ENCODE measurements around the gene ANKS1A.

Gene ANKS1A

DNA sequence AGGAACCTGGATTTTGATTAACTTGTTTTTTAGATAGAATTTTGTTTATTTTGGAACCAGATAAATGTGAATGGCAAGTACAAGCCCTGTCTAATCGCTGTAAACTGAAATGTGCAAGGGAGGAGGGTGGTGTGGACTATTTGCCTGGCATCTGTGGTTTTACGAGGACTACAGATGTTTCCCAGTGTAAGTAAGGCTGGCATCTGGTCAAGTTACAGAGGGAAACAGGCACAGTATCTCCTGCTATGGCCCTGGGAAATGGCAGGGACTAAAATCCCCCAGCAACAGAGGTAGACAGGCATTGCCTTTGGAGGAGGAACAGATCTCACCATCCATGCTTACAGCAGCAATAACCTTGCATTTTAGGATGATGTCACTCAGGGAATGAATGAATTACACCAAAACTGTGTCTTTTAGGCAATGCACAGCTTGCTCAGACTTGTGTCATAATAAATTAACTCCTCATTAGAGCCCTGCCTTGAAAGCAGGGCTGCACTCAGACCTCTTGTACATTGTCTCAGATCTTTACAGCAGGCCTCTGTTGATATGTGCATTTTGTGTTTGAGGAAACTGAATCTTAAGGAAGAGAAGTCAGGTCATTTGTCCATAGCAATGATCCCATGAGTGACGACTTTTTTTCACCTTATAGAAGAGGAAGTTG is 155.8 kb downstream of the ANKS1A start:
- peak; percentile 79 for DNase-seq

DNA sequence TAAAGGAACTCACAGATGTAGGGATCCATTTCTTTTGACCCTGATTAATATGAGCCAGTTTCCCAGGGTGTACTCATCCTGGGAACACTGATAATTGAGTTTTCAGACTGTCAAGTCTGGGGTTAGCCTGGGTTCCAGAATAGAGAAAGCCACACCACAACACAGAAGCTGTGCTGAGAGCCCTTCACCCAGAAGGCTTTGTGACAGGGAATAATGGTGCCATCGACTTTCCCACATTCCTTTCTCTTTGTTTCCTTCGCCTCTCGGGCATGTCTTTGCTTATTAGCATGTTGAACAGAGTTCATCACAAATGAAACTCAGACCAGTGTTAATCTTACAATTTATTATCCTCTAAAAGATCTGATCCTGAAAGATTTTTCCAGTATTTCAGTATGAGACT is 157.0 kb downstream of the ANKS1A start:
- no peak for DNase-seq

DNA sequence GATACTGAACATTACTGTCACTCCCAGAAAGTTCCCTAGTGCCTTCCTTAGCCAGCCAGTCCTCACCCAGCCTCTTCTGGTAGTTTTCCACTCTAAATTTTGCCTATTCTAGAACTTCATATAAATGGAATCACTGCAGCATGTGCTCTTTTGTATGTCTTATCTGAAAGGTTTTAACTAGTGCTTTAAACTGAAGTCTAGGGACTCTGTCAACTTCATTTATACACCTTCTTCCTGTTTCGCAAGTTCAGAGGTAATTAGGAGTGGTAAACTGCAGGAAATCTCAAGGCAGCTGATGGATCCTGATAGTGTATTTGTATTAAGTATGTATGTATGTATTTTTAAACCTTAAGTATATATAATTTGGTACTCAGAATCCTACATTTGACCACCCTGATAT is 157.8 kb downstream of the ANKS1A start:
- DNase-seq, result peak; percentile 79

DNA sequence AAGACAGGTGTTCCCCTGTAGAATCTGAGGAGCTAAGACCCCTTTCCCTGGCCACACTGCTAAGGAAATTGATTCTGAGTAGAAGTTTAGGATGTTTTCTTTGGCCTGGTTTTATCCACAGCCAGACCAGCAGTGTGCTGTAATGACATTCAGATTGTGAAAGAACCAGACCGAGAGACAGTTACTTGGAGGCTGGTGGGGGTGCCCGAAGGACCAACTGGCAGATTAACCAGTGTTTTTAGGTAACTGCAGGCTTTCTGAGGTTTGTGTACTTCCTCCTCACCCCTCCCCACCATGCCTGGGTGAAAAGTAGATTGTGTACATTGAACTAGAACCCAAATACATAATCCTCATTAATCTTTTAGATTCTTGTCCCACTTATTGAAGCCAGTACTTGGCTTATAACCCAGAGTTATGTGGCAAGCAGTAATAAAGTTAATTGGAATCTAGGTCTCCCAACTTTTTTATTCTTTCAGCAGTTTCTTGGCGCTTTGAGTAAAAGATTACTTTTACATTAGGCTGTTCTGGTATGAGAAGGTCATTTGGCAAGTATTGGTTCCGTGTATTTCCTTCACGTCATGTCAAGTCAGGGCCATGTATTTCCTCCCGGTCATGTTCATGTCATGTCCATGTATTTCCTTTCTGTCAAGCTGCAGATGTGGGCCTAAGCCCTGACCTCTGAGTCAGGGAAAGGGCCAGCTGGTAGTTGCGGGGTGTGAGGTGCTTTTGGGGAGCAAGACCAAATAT is 158.4 kb downstream of the ANKS1A start:
- DNase-seq, result peak; percentile 92

DNA sequence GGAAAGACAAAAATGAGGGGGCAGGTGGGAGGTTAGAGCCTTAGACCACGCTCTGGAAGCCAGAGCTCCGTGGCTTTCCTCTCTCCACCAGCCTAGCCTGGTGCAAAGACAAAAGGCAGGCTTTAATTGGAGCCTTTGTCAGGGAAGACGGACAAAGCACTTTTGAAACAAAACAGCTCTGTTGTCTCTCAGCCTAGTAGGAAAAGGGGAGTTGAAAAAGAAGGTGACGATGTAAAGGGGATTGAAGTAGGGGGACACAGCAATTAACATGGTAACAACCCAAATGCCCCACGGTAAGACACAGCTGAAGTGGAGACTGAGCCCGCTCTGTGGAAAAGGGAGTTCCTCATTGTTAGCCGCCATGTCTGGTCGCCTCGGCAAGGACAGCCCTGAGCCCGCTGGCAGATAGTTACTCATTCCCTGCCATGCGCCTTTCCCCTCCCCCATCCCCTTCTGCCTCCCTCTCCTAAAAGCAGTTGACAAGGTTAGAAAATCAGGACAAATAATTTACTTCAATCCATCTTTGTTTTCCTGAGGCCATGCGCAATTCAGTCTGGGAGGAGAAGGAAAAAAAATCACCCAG is 159.1 kb downstream of the ANKS1A start:
- peak; percentile 51 for DNase-seq

DNA sequence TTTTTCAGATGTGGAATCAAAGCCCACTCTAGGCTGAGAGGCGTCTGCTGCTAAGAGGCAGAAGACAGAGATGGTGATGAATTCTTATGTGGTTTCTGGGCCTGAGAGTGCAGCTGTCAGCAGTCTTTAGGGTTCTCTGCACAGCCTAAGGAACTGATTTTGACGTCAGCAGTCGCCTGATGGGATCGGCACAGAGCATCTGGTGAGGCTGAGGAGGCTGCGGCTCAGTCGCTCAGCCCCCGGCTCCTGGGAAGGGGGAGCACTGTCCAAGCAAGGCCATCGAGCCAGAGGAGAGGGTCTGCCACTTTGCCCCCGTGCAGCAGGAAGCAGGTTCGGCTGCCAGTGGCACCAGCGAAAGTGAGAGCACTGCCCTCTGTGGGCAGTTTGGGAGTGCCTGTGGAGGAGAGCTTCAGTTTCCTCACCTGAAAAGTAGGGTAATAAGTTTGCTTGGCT is 159.6 kb downstream of the ANKS1A start:
- DNase-seq, result peak; percentile 67

DNA sequence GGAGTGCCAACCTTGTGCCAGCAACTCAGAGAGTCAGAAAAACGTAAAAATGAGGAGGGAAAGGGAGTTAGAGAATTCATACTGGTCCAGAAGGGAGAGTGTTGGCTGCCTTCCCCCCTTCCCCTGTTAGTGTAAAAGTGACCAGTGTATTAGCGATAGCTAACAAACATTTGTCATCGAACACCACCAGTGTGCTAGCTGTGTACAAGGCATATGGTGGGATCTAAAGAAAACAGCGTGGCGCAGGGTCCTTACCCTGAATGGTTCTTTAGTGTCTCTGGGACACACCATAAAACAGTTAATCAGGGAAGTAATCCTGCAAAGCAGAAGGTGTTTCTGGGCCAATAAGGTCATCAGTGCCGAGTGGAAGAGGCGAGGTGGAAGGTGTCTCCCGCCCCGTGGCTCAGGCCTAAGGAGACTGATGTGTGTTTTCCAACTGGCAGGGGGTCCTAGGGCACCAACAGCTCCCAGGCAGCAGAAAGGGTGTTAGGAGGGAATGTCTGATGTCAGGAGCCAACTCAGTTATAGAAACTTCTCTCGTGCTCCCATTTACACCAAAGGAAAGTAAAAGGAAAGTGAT is 160.2 kb downstream of the ANKS1A start:
- no peak for DNase-seq

DNA sequence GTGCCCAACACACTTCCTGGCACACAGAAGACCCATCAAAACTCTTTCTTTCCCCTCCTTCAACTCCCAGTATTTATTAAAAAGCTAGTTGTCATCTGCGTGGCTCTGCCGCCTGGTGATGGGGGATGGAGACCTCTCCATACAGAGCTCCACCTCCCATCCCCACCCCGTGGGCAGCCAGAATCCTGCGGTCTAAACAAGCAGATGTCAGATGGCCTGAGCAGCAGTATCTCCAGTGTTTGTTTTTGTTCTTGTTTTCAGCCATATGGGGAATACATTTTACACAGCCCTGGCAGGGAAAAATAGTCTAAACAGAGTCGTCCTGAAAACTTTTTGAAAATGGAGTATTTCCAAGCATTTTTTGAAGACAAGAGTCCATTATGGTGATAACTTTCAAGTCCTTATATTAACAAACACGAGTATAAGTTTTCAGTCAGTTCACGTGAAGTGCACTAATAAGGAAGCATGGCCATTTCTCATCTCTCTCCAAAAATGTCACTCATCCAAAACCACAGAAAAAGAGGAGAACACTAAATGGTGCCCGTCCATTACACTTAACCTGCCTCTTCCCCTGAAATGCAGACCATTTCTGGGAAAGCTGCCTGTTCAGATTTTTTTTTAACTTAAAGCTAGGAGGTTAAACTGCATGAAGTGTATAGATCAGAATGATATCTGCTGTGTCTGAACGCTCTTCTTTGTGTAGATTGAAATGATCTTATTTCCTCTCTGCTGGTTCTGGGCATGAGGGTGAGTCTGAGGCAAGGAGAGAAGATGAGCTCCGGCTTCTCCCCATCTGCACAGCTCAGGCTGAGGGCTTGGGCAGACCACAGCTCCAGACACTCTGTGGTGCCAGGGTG is 161.1 kb downstream of the ANKS1A start:
- peak; percentile 90 for DNase-seq

DNA sequence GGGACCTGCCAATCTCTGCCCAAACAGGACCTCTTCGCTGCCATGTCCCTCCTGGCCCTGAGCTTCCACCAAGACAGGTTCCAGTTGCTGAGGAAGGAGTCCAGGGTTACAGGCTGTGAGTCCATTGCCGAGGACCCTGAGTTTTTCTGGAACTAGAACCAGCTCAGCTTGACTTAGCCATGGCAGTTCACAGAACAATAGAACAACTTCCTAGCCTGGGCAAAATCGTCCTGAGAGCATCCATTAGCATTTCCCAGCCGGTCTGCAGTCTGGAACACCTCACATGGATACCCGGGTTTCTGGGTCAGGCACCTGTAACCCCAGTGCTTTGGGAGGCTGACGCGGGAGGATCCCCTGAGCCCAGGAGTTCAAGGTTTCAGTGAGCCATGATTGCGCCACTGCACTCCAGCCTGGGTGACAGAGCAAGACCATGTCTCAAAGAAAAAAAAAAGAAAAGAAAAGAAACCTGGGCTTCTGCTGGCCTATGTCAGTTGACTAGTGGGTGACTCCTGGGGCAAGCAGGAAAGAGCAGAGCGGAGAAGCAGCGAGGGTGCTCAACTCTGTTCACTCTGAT is 161.8 kb downstream of the ANKS1A start:
- DNase-seq, result no peak

DNA sequence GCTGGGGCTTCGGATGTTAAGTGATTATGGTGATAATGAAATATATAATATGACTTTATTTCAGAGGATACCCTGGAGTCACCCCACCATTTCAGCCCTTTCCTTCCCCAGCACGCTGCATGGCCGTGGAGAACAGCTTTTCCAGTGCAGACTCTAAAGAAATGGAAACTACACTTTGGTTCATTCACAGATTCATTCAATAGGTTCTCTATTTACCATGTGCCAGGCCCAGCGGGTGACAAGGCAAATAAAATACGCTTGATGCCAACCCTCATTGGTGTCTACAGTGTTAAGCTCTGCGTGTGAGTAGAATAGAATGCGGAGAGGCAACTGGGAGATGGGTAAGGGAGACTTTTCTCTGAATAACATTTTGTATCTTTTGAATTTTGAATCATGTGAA is 162.3 kb downstream of the ANKS1A start:
- no peak for DNase-seq

DNA sequence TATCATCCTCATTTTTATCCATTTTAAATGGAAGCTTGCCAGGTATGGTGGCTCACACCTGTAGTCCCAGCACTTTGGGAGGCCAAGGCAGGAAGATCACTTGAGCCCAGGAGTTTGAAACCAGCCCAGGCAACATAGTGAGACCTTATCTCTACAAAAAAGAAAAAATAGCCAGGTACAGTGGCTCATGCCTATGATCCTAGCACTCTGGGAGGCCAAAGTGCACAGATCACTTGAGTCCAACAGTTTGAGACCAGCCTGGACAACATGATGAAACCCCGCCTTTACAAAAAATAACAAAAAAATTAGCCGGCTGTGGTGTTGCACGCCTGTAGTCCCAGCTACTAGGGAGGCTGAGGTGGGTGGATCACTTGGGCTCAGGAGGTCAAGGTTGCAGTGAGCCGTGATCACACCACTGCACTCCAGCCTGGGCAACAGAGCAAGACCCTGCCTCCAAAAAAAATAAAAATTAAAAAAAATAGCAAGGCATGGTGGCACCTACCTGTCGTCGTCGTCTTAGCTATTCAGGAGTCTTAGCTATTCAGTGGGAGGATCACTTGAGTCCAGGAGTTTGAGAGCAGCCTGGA is 163.0 kb downstream of the ANKS1A start:
- no peak for DNase-seq

DNA sequence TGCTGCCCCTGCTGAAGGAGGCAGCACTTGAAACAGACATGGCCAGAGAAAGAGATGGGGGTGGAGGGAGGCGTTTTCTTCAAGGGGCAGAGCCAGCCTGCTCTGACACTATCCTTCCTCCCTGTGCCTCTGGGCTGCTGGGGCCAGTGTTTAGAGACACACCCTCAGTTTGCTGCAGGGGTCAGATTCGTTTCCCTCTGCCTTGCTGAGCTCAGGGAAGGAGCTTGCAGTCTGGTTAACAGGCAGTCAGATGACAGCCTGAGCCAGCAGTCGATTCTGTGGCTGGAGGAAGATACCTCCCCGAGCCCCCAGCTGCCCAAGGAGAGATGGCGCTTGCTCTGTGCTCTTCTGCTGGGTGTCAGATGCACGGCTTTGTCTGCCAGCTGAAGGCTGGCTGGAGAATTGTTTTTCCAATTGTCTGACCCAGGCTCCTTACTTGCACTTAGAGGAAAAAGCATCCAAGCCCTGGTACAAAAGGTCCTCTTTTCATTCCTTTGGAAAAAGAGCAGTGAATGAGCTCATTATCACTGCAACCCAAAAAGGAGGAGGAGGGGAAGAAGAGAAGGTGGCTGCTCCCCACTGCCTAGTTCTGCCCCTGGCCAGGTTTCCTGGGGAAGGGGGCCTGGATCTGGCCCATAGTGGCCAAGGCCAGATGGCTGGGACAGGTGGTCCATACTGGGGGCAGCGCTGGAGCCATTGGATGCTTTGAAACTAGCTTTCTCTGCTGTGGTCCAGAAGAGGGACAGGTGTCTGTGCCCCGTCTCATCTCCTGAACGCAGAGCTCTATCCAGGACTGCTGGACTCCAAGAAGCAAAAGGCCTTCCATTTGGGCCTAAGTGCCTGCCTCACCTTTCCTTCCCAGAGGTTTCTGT is 163.9 kb downstream of the ANKS1A start:
- peak; percentile 71 for DNase-seq

DNA sequence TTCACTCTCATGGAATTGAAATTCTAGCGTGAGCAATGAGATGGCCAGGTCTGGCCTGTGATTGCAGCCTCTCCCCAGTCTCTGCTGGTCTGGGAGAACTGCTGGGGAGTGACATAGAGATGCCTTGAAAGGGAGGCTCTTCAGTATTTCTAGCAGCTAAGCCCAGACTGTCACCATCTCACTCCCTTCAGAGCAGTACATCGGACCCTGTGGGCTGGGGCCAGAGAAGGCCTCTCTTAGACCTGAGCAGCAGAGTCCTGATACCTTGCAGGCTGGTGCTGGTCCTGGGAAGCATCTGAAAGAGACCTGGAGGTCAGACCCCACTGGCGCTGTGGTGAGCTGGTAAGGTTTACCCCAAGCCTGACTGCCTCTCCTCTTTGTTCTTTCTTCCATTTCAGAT is 164.6 kb downstream of the ANKS1A start:
- no peak for DNase-seq

DNA sequence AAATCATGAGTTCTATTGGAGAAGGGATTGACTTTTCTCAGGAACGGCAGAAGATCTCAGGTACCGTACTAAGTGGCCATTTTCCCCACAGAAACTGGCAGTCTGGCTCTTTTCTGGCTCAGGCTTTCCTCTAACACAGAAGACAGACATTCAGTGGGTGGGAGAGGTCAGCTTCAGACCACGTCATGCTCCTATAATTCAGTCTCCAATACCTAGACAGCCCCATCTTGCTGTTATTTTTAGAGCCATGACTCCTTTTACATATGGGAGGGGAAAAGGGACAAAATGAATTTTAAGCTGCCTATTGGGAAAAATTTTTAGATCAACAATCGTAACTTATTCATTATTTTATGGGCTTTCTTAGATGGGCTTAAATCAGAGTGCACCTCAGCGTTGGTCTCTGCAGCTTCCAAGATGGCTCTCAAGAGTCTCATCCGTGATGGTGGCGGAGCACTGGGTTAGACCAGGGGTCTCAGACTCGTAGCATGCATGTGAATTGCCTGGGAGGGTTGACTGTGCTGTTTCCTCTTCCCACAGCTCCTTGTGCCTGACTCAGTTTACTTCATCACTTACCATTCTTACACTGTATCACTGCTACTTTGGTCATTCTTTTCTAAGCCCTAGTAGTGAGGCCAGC is 165.2 kb downstream of the ANKS1A start:
- no peak for DNase-seq

DNA sequence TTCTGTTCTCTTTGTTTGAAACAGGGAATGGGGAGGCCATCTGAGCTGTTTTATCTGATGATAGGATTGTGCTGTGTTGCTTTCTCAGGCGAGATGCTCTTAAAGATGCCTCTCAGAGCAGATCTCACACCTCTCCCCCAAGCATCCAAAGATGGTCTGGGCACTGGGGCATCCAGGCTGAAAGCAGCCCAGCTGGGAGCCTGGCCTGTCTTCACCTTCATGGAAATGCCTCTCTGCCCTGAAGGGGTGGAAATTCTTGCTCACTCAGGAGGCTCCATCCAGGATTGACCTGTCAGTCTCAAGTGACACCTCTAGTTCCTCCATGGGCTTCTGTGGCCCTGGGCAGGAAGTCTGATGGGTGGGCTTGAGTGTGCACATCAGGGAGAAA is 165.7 kb downstream of the ANKS1A start:
- DNase-seq, result no peak

DNA sequence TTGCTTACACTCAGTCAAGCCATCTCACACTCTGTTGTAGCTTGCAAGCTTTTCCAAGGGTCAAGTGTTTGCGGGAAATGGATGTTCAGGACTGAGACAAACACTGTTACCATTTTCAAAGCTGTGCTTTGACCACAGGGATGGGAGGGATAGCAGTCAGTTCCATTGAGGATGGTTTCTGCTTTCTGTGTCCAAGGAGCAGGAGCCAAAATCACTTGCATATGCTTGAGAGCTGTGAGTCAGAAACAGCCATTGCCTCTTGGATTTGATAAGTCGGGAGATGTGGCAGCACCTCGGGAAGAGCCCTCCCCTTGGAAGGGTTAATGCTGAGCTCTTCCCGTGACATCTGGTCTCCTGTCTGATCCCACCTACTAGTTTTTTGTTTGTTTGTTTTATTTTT is 166.8 kb downstream of the ANKS1A start:
- DNase-seq, result no peak

DNA sequence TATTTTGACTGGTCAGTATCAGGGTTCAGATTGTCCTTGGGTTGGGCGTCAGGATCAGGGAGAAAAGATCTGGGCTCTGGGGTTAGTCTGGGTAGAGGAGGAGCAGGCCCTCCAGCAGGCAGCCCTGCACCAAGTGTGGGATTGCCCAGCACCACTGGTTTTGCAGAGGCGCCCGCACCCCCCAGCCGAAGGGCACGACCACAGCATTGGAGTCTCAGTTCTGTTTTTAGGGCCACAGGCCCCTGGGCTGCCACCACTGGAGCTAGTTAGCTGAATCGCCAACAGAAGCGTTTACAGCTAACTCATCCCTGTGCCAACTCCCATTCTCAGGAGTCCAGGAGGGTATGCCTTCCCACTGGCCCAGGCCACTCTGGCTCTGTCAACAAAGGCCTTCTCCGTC is 167.9 kb downstream of the ANKS1A start:
- no peak for DNase-seq

DNA sequence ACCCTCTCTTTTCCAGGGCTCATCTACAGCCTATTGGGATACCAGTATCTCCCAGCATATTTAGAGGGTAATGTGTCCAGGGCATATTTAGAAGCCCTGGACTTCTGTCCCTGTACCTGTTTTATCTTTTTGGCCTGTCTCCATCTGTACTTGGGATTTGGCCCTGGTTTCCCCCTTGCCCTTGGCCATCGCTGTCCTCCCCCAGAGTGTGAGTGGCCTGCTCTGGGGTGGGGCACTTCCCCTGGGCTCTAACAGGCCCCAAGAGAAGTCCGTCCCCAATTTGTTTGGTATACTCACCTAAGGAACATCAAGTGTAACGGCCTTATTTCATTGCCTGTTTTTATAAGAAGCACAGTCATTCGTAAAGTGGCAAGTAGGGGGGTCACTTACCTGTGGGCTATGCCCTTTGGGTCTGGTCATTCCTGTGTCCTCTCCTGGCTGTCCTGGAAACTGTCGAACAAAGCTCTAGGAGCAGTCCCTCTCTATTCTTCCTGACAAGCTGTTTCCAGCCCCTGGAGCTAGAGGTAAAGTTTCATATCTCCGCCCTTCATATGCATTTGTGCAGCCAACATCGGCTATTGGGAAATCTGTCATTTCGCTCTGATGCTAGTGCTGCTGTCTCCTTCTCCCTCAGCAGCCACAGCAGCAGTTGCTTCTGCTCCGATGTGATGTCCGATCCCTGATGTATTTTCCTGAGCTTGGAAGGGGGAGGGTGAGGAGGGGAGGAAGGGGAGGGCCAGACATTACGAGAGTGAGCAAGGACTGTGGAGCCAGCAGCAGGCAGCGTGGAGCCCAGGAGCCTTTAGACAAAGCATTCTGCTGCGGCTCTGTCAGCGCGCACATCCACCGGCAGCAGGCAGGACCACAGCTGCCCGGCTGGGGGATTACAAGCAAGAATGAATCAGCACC is 168.6 kb downstream of the ANKS1A start:
- DNase-seq, result no peak

DNA sequence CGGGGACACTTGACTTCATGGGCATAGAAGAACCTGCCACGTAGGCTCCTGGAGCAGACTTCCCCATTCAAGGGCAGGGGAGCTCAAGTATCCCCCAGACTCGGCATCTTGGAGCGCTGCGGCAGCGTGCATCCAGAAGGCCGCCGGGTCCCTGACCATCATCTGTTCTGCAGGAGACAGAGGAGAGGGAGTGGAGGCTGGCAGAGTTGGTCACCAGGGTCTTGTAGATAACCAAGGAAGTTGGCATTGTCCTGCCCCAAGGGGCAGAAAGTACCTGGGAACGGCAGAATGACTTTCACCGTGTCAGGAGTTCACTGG is 169.3 kb downstream of the ANKS1A start:
- no peak for DNase-seq
